Mesothelial cell of epicardium (in vitro differentiated cells): ENCODE results near the gene THBS3. TPM values are rescaled to one million over a fixed set of nuclear protein-coding genes. Genes with fewer than 3 reads are reported as not detected.
A peak's percentile ranks its signal among the peaks of the same experiment; 100 is the strongest.

Experiments
- DNase-seq, 2 experiments: peaks; one replicate each; pipeline ENCODE4 v3.0.0; 2021; ENCODE audit warnings: low spot score in 2 of 2; ENCODE audit not compliant: unreplicated experiment in 2 of 2
- H3K27ac Mint-ChIP-seq: 2 replicates; pipeline ENCODE4 v1.8.0; 2021; ENCODE audit warnings: mixed read lengths
- H3K27me3 Mint-ChIP-seq: 2 replicates; pipeline ENCODE4 v1.8.0; 2021; ENCODE audit warnings: low read depth, mixed read lengths
- H3K36me3 Mint-ChIP-seq: 2 replicates; pipeline ENCODE4 v1.8.0; 2021; ENCODE audit warnings: mixed read lengths
- H3K4me1 Mint-ChIP-seq: 2 replicates; pipeline ENCODE4 v1.8.0; 2021; ENCODE audit warnings: mixed read lengths
- H3K4me3 Mint-ChIP-seq: 2 replicates; pipeline ENCODE4 v1.8.0; 2021; ENCODE audit warnings: mild to moderate bottlenecking, moderate library complexity, mixed read lengths
- H3K9me3 Mint-ChIP-seq: 2 replicates; pipeline ENCODE4 v1.8.0; 2021; ENCODE audit warnings: mixed read lengths
- CTCF ChIP-seq: fragments of 200-600 bp; sonication (generic); IDR thresholded peaks from one replicate; pipeline ENCODE4 v1.5.0; 2021; ENCODE audit warnings: antibody characterized with exemption; ENCODE audit not compliant: unreplicated experiment
- total RNA-seq: library from RNA; stranded (reverse); gene quantifications from 3 replicates; pipeline ENCODE4 v1.2.1, GENCODE V29; 2021

The THBS3 gene
- total RNA-seq, 1 donor from 2014 or later: 54.0 TPM

- peaks cover 14% of the 10 kb centered on the region for H3K36me3 Mint-ChIP-seq
- peaks cover 30% of the 10 kb centered on the region for H3K4me1 Mint-ChIP-seq
- no peak for DNase-seq
- peak overlapping the region; percentile 75 for H3K4me3 Mint-ChIP-seq
- peak overlapping the region; percentile 76 for H3K27ac Mint-ChIP-seq
- no peak for TF ChIP-seq CTCF
- no peaks in the 10 kb centered on the region for H3K27me3 Mint-ChIP-seq
- no peaks in the 10 kb centered on the region for H3K9me3 Mint-ChIP-seq
These were observed 46.1 kb upstream of the THBS3 start for GRCh38 chr1:155253797-155254196.

- Mint-ChIP-seq H3K27me3 (no peaks in the 10 kb centered on the region), H3K27ac (peak overlapping the region; percentile 76), H3K9me3 (no peaks in the 10 kb centered on the region), H3K36me3 (peaks cover 16% of the 10 kb centered on the region), H3K4me3 (peak overlapping the region; percentile 75), H3K4me1 (peaks cover 30% of the 10 kb centered on the region)
- no peak for TF ChIP-seq CTCF
- DNase-seq: no peak
These were observed 45.5 kb upstream of the THBS3 start for GRCh38 chr1:155253208-155253607.

- H3K4me1 Mint-ChIP-seq: peaks cover 30% of the 10 kb centered on the region
- H3K36me3 Mint-ChIP-seq: peaks cover 7% of the 10 kb centered on the region
- no peak overlapping the region for H3K4me3 Mint-ChIP-seq
- TF ChIP-seq CTCF: no peak
- H3K9me3 Mint-ChIP-seq: no peaks in the 10 kb centered on the region
- no peak overlapping the region for H3K27ac Mint-ChIP-seq
- no peaks in the 10 kb centered on the region for H3K27me3 Mint-ChIP-seq
- DNase-seq: no peak
These were observed 43.9 kb upstream of the THBS3 start for GRCh38 chr1:155251566-155251965.

GRCh38 chr1:155250633-155251449 is 43.1 kb upstream of the THBS3 start:
- H3K4me1 Mint-ChIP-seq: peaks cover 29% of the 10 kb centered on the region
- peaks cover 6% of the 10 kb centered on the region for H3K36me3 Mint-ChIP-seq
- TF ChIP-seq CTCF: peak; percentile 94
- peak; percentile 84 to 99 for DNase-seq
- H3K4me3 Mint-ChIP-seq: peak overlapping the region; percentile 39
- no peaks in the 10 kb centered on the region for H3K9me3 Mint-ChIP-seq
- H3K27ac Mint-ChIP-seq: peak overlapping the region; percentile 47
- H3K27me3 Mint-ChIP-seq: no peaks in the 10 kb centered on the region

- Mint-ChIP-seq H3K27ac (no peak overlapping the region), H3K27me3 (no peaks in the 10 kb centered on the region), H3K36me3 (peaks cover 6% of the 10 kb centered on the region), H3K9me3 (no peaks in the 10 kb centered on the region), H3K4me3 (peak overlapping the region; percentile 39), H3K4me1 (peaks cover 26% of the 10 kb centered on the region)
- DNase-seq: no peak
- TF ChIP-seq CTCF: no peak
These were observed 42.5 kb upstream of the THBS3 start for GRCh38 chr1:155250246-155250632.
